Hematopoietic multipotent progenitor cell (in vitro differentiated cells): ENCODE measurements around the gene CNOT11. TPM values are rescaled to one million over a fixed set of nuclear protein-coding genes. Genes with fewer than 3 reads are reported as not detected.

Source experiments
- DNase-seq, 3 donors: peaks; one replicate each; pipeline ENCODE4 v3.0.0-alpha.2; 2011 to 2015; ENCODE audit warnings: low read depth in 2 of 3, low spot score in 2 of 3
- total RNA-seq: library from RNA; depleted of rRNA; stranded (reverse); fragments of >200 nt; gene quantifications from one replicate; pipeline ENCODE4 v1.2.3, GENCODE V29; 2012

CNOT11 gene
- total RNA-seq, 1 donor: 36.6 TPM

- DNase-seq: no peak
Measured at GRCh38 chr2:101274142-101274541, 21.5 kb downstream of the CNOT11 start.

DNA sequence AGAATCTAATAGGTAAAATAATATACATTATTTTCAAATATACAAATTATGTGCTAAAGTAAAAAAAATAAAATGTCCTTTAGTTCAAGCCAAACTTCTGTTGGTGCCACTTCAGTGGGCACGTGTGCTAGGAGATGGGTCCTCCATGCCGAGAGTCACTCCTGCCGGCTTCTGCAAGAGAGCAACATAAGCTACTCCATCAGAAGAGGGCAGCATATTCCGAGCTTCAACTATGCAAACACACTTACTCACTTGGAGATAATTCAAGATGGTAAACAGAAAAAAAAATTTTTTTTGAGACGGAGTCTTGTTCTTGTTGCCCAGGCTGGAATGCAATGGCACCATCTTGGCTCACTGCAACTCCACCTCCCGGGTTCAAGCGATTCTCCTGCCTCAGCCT is 24.4 kb downstream of the CNOT11 start:
- peak in 1 of 3 donors; percentile 9 for DNase-seq

DNA sequence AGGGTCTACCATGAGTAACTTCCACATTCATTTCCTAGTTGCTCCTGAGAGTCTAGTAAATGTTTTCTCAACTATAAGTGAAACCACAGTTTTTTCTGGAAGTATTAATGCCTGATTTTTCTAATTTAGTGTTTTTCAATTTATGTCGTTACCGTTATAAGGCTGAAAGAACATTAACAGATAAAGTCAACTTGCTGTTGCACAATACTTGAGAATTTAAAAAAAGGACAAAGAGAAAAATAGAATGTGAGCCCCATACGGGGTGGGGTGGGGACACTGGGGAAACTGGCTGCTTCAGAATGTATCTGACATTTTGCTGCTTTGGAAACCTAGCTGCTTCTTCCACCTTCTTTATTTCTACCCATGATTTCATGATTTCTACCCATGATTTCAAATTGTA is 26.2 kb downstream of the CNOT11 start:
- DNase-seq: no peak

DNA sequence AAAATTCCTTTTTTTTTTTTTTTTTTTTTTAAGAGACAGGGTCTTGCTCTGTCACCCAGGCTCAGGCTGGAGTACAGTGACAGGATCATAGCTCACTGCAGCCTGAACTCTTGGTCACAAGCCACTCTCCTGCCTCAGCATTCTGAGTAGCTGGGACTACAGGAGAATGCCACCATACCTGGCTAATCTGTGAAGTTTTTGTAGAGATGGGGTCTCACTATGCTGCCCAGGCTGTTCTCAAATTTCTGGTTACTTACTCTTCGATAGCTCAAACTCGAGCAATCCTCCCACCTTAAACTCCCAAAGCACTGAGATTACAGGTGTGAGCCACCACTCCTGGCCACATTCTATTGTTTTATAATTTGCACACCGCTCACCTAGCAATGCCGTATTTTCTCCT is 28.8 kb downstream of the CNOT11 start:
- DNase-seq: no peak

GRCh38 chr2:101282980-101283379 is 30.3 kb downstream of the CNOT11 start:
- DNase-seq: no peak

DNA sequence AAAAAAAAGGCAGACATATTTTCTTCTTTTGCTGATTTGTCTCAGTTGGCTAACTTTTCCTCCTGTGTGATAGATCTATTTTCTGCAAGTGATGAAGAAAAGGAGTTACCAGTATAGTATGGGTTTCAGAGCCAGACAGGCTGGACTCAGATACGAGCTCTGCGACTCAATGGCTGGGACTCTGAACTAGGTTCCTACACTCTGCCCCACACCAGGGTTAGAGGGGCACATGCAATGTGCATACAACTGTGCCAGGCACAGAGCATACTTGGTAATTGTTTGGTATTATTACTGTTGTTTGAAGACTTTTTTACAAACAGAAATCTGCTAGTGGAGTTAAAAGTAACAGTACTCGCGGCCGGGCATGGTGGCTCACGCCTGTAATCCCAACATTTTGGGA is 34.0 kb downstream of the CNOT11 start:
- no peak for DNase-seq

- no peak for DNase-seq
Measured at GRCh38 chr2:101287303-101287702, 34.6 kb downstream of the CNOT11 start.

- no peak for DNase-seq
Measured at GRCh38 chr2:101290711-101291110, 38.0 kb downstream of the CNOT11 start.

DNA sequence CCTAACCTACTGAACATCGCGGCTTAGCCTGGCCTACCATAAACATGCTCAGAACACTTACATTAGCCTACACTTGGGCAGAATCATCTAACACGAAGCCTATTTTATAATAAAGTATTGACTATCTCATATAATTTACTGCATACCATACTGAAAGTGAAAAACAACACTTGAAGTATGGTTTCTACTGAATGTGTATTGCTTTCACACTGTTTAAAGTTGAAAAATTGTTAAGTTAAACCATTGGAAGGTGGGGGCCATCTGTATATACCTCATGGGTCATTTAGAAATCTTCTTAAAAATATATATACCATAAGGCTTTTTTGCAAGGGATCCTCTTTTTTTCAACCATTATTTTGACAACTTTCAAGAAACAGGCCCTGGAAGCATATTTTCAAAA is 39.3 kb downstream of the CNOT11 start:
- no peak for DNase-seq

DNA sequence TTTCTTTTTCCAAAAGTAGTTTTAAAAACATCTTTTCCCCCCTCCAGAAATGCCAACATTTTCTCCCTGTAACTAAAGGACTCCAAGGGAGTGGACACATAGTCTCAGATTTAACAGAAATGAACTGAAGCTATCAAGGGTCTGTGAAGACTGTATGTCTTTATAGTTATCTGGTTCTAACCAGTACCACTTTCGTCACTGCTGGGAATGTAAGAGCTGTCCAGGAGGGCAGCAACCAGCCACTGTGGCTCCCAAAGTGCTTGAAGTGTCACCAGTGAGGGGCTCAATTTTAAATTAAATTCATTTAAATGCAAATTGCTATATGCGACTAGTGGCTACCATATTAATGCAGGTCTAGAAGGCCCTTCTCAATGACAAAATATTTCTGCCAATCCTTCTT is 40.9 kb downstream of the CNOT11 start:
- no peak for DNase-seq

- no peak for DNase-seq
Measured at GRCh38 chr2:101294861-101295260, 42.2 kb downstream of the CNOT11 start.

DNA sequence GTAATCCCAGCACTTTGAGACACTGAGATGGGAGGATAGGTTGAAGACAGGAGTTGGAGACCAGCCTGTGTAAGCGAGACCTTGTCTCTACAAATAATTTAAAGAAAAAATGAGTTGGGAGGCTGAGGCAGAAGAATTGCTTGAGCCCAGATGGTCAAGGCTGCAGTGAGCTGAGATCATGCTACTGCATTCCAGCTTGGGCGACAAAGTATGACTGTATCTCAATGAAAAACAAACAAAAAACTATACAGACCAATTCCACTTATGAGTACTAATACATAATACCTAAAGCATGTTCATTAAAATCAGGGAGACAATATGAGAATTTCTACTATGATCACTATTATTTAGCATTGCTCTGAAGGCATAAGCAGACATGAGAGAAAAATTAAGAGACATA is 43.2 kb downstream of the CNOT11 start:
- no peak for DNase-seq

- no peak for DNase-seq
Measured at GRCh38 chr2:101296371-101296770, 43.7 kb downstream of the CNOT11 start.

DNA sequence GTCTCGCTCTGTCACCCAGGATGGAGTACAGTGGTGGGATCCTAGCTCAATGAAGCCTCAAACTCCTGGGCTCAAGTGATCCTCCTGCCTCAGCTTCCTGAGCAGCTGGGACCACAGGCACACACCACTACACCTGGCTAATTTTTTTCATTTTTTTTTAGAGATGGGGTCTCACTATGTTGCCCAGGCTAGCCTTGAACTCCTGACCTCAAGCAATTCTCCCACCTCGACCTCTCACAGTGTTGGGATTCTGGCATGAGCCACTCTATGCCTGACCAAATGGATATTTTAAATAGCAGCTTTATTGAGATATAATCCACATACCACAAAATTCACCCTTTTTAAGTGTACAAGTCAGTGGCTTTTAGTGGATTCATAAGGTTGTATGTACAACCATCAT is 44.7 kb downstream of the CNOT11 start:
- no peak for DNase-seq

- no peak for DNase-seq
Measured at GRCh38 chr2:101299604-101300003, 46.9 kb downstream of the CNOT11 start.

- no peak for DNase-seq
Measured at GRCh38 chr2:101300164-101300563, 47.5 kb downstream of the CNOT11 start.

DNA sequence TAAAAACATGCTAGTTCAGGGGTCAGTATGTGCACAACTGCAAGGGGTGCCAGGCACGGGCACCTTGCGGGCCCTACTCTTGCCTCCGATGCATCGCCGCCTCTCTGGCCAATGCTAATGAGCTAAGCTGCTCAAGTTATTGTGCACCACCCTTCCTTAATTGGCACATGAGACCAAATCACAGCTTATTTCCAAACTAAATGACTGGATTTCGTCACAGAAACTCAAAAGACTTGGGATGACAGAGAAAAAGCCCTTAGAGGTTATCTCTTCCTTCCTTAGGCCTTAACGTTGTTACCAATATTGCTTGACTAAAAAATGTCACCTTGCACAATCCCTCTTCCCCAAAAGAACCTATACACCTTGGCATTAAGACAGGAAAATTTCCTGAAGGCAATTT is 48.1 kb downstream of the CNOT11 start:
- DNase-seq: no peak

DNA sequence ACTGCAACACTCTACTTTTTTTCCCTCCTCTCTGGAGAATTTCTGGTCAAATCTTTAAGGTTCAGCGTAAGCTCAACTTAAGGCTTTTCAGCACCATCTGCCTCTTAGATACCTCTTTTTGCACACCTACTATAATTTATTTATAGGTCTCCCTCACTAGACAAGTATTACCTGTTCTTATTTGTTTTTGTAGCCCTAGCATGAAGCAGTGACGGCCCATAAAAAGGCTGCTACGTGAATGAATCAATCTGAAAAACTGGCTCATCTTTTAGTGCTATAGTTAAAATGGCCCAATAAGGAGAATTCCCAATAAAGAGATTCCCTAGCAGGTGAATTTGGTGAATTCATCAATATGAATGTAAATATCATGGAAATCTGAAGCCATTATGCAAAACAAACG is 49.3 kb downstream of the CNOT11 start:
- no peak for DNase-seq

DNA sequence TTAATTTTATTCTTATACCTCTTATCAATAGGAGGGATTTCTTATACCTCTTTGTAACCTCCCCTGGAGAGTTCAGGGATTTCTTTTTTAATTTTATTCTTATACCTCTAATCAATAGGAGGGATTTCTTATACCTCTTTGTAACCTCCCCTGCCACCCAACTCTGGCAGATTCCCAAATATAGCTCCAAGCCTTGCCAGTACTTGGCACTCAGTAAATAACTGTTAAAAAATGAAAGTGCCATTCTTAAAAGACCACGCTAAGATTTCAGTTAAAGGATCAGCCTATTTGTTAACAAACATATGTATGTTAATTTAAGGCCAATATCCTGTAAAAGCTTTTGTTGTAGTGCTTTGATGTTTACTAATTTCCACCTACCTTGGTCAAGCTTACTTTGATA is 51.0 kb downstream of the CNOT11 start:
- DNase-seq: no peak

DNA sequence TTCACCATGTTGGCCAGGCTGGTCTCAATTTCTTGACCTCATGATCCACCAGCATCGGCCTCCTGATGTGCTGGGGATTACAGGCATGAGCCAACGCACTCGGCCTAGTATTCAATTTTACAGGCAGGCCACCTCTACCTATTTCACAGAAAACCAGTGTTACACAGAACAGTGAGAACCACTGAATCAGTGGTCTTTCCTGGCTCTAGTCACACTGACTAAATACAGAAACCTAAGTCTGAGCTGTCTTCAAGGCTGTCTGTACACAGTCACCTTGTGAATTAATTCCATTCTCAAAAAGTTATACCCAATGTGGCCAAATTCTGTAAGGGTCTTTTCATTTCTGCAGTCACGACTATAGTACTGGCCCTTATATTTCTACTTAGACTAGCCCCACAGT is 52.3 kb downstream of the CNOT11 start:
- DNase-seq: no peak

DNA sequence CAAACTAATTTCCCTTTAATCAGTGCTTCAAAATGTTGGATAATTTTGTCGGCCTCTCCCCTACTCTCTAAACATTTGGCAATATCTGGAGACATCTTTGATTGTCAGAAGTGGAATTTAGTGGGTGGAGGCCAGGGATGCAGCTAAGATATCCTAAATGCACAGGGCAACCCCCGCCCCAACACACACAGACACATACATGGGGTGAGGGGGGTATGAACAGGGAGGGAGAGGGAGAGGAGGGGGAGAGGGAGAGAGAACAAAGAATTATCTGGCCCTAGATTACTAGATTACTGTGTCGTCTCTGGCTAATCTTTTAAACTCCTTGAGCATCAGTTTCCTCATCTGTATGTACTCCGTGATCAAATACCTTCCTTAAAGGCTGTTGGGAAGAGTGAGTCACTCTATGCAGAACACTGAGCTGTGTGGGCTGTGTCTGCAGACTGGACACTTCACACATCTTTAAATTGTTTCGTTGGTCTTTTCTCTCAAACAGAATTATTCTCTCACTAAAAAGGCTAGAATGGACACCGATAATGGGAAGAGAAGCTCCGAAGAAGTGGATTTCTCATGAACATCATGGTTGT is 52.9 kb downstream of the CNOT11 start:
- peak in 1 of 3 donors; percentile 21 for DNase-seq

- DNase-seq: no peak
Measured at GRCh38 chr2:101306410-101306809, 53.7 kb downstream of the CNOT11 start.

DNA sequence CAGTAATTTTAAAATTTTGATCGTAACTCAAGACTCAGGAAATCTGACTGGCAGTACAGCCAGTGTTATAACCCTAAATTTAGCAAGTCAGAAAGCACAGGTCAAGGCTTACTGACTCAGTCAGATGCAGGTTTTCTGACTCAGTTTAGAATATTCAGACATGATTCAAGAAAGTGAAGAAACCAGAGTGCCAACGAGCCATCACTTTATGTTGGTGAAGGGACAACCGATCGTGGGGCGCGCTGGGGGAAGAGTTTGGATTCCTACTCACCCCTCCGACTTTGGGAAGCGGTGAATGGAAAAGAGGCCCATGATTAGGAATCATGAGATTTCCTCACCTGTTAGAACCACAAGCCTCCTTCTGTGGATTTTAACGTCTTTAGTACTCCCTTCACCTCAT is 54.8 kb downstream of the CNOT11 start:
- DNase-seq: no peak
